HS-27A (cell line): Measurements from ENCODE around the gene MAPT.

Experiments
- DNase-seq: peaks from one replicate; pipeline ENCODE4 v3.0.0-alpha.2; 2012; ENCODE audit warnings: low read depth, missing footprints

The MAPT gene

GRCh38 chr17:46028981-46029565 lies 134.7 kb downstream of the MAPT start:
- DNase-seq: no peak

- DNase-seq: no peak
Observed at GRCh38 chr17:46029627-46030026, 135.3 kb downstream of the MAPT start.

GRCh38 chr17:46030752-46031151 lies 136.4 kb downstream of the MAPT start:
- no peak for DNase-seq

- no peak for DNase-seq
Observed at GRCh38 chr17:46031440-46031839, 137.1 kb downstream of the MAPT start.

GRCh38 chr17:46031920-46032319 lies 137.6 kb downstream of the MAPT start:
- DNase-seq: no peak

- no peak for DNase-seq
Observed at GRCh38 chr17:46032909-46033308, 138.6 kb downstream of the MAPT start.

GRCh38 chr17:46033392-46033791 lies 139.0 kb downstream of the MAPT start:
- DNase-seq: no peak

- DNase-seq: no peak
Observed at GRCh38 chr17:46035112-46035818, 140.9 kb downstream of the MAPT start.

- DNase-seq: no peak
Observed at GRCh38 chr17:46036491-46036890, 142.1 kb downstream of the MAPT start.

- DNase-seq: no peak
Observed at GRCh38 chr17:46037722-46038255, 143.4 kb downstream of the MAPT start.

- DNase-seq: no peak
Observed at GRCh38 chr17:46038414-46038813, 144.1 kb downstream of the MAPT start.

GRCh38 chr17:46038937-46039336 lies 144.6 kb downstream of the MAPT start:
- no peak for DNase-seq

GRCh38 chr17:46039592-46040186 lies 145.3 kb downstream of the MAPT start:
- DNase-seq: no peak

- DNase-seq: no peak
Observed at GRCh38 chr17:46042246-46042645, 147.9 kb downstream of the MAPT start.

- no peak for DNase-seq
Observed at GRCh38 chr17:46042925-46043324, 148.6 kb downstream of the MAPT start.

- DNase-seq: no peak
Observed at GRCh38 chr17:46043606-46044005, 149.3 kb downstream of the MAPT start.

GRCh38 chr17:46044286-46044928 lies 150.1 kb downstream of the MAPT start:
- DNase-seq: peak; percentile 51

- no peak for DNase-seq
Observed at GRCh38 chr17:46044989-46045388, 150.6 kb downstream of the MAPT start.

GRCh38 chr17:46045639-46046038 lies 151.3 kb downstream of the MAPT start:
- DNase-seq: no peak

- no peak for DNase-seq
Observed at GRCh38 chr17:46046957-46047356, 152.6 kb downstream of the MAPT start.

- DNase-seq: no peak
Observed at GRCh38 chr17:46047398-46047797, 153.0 kb downstream of the MAPT start.

- no peak for DNase-seq
Observed at GRCh38 chr17:46047856-46048255, 153.5 kb downstream of the MAPT start.

GRCh38 chr17:46049656-46050055 lies 155.3 kb downstream of the MAPT start:
- no peak for DNase-seq
